H9 (cell line): ENCODE measurements around the gene EBP. TPM values are rescaled to one million over a fixed set of nuclear protein-coding genes. Genes with fewer than 3 reads are reported as not detected.

Experiments used
- DNase-seq: peaks from one replicate; pipeline ENCODE4 v3.0.0-alpha.2; 2017
- H2AFZ ChIP-seq: one replicate; pipeline ENCODE4 v1.6.1; 2013; ENCODE audit warnings: mild to moderate bottlenecking, low read length, control low read depth, moderate library complexity
- H2AK5ac ChIP-seq: 2 replicates; pipeline ENCODE4 v1.6.1; 2013; ENCODE audit warnings: low read length, control low read depth, mixed read lengths; ENCODE audit not compliant: insufficient read length
- H2BK120ac ChIP-seq: one replicate; pipeline ENCODE4 v1.6.1; 2013; ENCODE audit warnings: low read depth, mild to moderate bottlenecking, low read length, control low read depth, inconsistent platforms; ENCODE audit not compliant: poor library complexity, severe bottlenecking
- H2BK12ac ChIP-seq: 2 replicates; pipeline ENCODE4 v1.6.1; 2013; ENCODE audit warnings: low read length, control low read depth, mixed read lengths, low read depth; ENCODE audit not compliant: insufficient read length
- H2BK15ac ChIP-seq: 2 replicates; pipeline ENCODE4 v1.6.1; 2013; ENCODE audit warnings: low read depth, low read length, control low read depth
- H2BK20ac ChIP-seq: one replicate; pipeline ENCODE4 v1.6.1; 2013; ENCODE audit warnings: low read depth, mild to moderate bottlenecking, low read length, control low read depth, inconsistent platforms; ENCODE audit not compliant: poor library complexity, severe bottlenecking
- H2BK5ac ChIP-seq: 2 replicates; pipeline ENCODE4 v1.6.1; 2013; ENCODE audit warnings: low read length, control low read depth, mixed read lengths; ENCODE audit not compliant: insufficient read length
- H3K14ac ChIP-seq: 2 replicates; pipeline ENCODE4 v1.6.1; 2013; ENCODE audit warnings: low read length, control low read depth; ENCODE audit not compliant: insufficient read depth
- H3K18ac ChIP-seq: 2 replicates; pipeline ENCODE4 v1.6.1; 2013; ENCODE audit warnings: low read depth, mild to moderate bottlenecking, mixed read lengths, low read length, control low read depth; ENCODE audit not compliant: insufficient read length
- H3K23ac ChIP-seq: 2 replicates; pipeline ENCODE4 v1.6.1; 2013; ENCODE audit warnings: low read length, control low read depth, mixed read lengths, low read depth; ENCODE audit not compliant: insufficient read length
- H3K23me2 ChIP-seq: 2 replicates; pipeline ENCODE4 v1.6.1; 2013; ENCODE audit warnings: low read depth, mild to moderate bottlenecking, mixed read lengths, low read length, control low read depth; ENCODE audit not compliant: insufficient read length, poor library complexity, severe bottlenecking
- H3K27ac ChIP-seq: 2 replicates; pipeline ENCODE4 v1.5.1; 2013; ENCODE audit warnings: low read length, control low read depth, mixed read lengths, low read depth; ENCODE audit not compliant: insufficient read length
- H3K27me3 ChIP-seq: 2 replicates; pipeline ENCODE4 v1.6.1; 2013; ENCODE audit warnings: low read length, control low read depth, inconsistent platforms; ENCODE audit not compliant: insufficient read depth
- H3K4ac ChIP-seq: 2 replicates; pipeline ENCODE4 v1.6.1; 2013; ENCODE audit warnings: low read depth, mild to moderate bottlenecking, control low read depth, inconsistent platforms, low read length, moderate library complexity
- H3K4me1 ChIP-seq: 2 replicates; pipeline ENCODE4 v1.6.1; 2013; ENCODE audit warnings: low read length, control low read depth, inconsistent platforms; ENCODE audit not compliant: insufficient read depth
- H3K4me2 ChIP-seq: 2 replicates; pipeline ENCODE4 v1.6.1; 2013; ENCODE audit warnings: low read length, control low read depth, mixed read lengths; ENCODE audit not compliant: insufficient read length, insufficient read depth
- H3K56ac ChIP-seq: 2 replicates; pipeline ENCODE4 v1.6.1; 2013; ENCODE audit warnings: low read depth, mild to moderate bottlenecking, mixed read lengths, low read length, control low read depth; ENCODE audit not compliant: insufficient read length
- H3K79me1 ChIP-seq: 2 replicates; pipeline ENCODE4 v1.6.1; 2013; ENCODE audit warnings: low read depth, mild to moderate bottlenecking, moderate library complexity, low read length, control low read depth, inconsistent platforms; ENCODE audit not compliant: insufficient read depth, poor library complexity, severe bottlenecking
- H3K79me2 ChIP-seq: 2 replicates; pipeline ENCODE4 v1.6.1; 2013; ENCODE audit warnings: low read length, control low read depth, inconsistent platforms; ENCODE audit not compliant: insufficient read depth
- H3K9ac ChIP-seq: 2 replicates; pipeline ENCODE4 v1.6.1; 2013; ENCODE audit warnings: low read length, control low read depth, mixed read lengths; ENCODE audit not compliant: insufficient read length; ENCODE audit errors: extremely low read depth
- H3K9me3 ChIP-seq: one replicate; pipeline ENCODE4 v1.6.1; 2013; ENCODE audit warnings: low read depth, low read length, inconsistent platforms; ENCODE audit not compliant: control insufficient read depth
- H3T11ph ChIP-seq: one replicate; pipeline ENCODE4 v1.6.1; 2013; ENCODE audit warnings: mild to moderate bottlenecking, low read length, control low read depth, inconsistent platforms
- H4K20me1 ChIP-seq: one replicate; pipeline ENCODE4 v1.6.1; 2013; ENCODE audit not compliant: control insufficient read depth, insufficient read length, insufficient read depth
- H4K5ac ChIP-seq: 2 replicates; pipeline ENCODE4 v1.6.1; 2013; ENCODE audit warnings: low read depth, mild to moderate bottlenecking, mixed read lengths, low read length, control low read depth; ENCODE audit not compliant: insufficient read length
- H4K8ac ChIP-seq: replicated peaks from 2 replicates; pipeline ENCODE4 v1.6.1; 2013; ENCODE audit warnings: low read length, control low read depth, mixed read lengths, low read depth; ENCODE audit not compliant: insufficient read length
- H4K91ac ChIP-seq: 2 replicates; pipeline ENCODE4 v1.6.1; 2013; ENCODE audit warnings: low read depth, mild to moderate bottlenecking, moderate library complexity, mixed read lengths, low read length, control low read depth; ENCODE audit not compliant: insufficient read length
- H3K27ac Mint-ChIP-seq, 3 experiments: 2 replicates in 2 of 3; 3 replicates in 1 of 3; pipeline ENCODE4 v1.8.0; 2020 to 2021; ENCODE audit warnings: mixed read lengths in 3 of 3, mild to moderate bottlenecking in 1 of 3, moderate library complexity in 1 of 3
- H3K27me3 Mint-ChIP-seq: 2 replicates; pipeline ENCODE4 v1.8.0; 2021; ENCODE audit warnings: low read depth, mild to moderate bottlenecking, moderate library complexity, mixed read lengths
- H3K36me3 Mint-ChIP-seq, 3 experiments: 2 replicates in 2 of 3; 3 replicates in 1 of 3; pipeline ENCODE4 v1.8.0; 2020 to 2021; ENCODE audit warnings: low read depth in 3 of 3, mixed read lengths in 3 of 3; ENCODE audit not compliant: insufficient read depth in 1 of 3
- H3K4me1 Mint-ChIP-seq, 2 experiments: 2 replicates each; pipeline ENCODE4 v1.8.0; 2020; ENCODE audit warnings: mixed read lengths in 2 of 2
- H3K4me3 Mint-ChIP-seq, 2 experiments: 2 replicates in 1 of 2; 3 replicates in 1 of 2; pipeline ENCODE4 v1.8.0; 2020 to 2021; ENCODE audit warnings: mild to moderate bottlenecking in 2 of 2, mixed read lengths in 2 of 2, moderate library complexity in 1 of 2
- H3K9me3 Mint-ChIP-seq, 2 experiments: 2 replicates in 1 of 2; 3 replicates in 1 of 2; pipeline ENCODE4 v1.8.0; 2020; ENCODE audit warnings: mild to moderate bottlenecking in 2 of 2, mixed read lengths in 2 of 2, moderate library complexity in 1 of 2
- CTCF ChIP-seq: fragments of 200-600 bp; sonication (generic); conservative IDR thresholded peaks from 3 replicates; pipeline ENCODE4 v1.8.0; 2021; ENCODE audit warnings: antibody characterized with exemption, mild to moderate bottlenecking
- WGBS: extraction: QIAGEN DNeasy Blood & Tissue Kit; methylation state at CpG from one replicate; pipeline ENCODE4 v1.1.7; 2013; ENCODE audit warnings: missing lambda C conversion rate, low lambda C conversion rate, mixed read lengths; ENCODE audit not compliant: insufficient read length; ENCODE audit errors: extremely low coverage; 5-methylcytosine and 5-hydroxymethylcytosine counted together
- total RNA-seq: library from RNA; stranded (reverse); gene quantifications from 2 replicates; pipeline ENCODE4 v1.2.1, GENCODE V29; 2021

The EBP gene
- total RNA-seq, 1 experiment from 2014 or later, result 117 TPM

- Histone ChIP-seq H3K9ac (no peak overlapping the region), H4K91ac (no peak overlapping the region), H3K27me3 (no peaks in the 10 kb centered on the region), H3K56ac (no peak overlapping the region), H3T11ph (no peak overlapping the region), H2BK120ac (no peak overlapping the region), H2BK20ac (no peak overlapping the region), H3K27ac (no peak overlapping the region), H2BK12ac (no peak overlapping the region), H3K9me3 (peaks cover 35% of the 10 kb centered on the region), H4K5ac (no peak overlapping the region), H2BK15ac (no peak overlapping the region), H2AFZ (no peak overlapping the region), H3K4me1 (no peaks in the 10 kb centered on the region), H3K79me1 (no peaks in the 10 kb centered on the region), H4K20me1 (no peaks in the 10 kb centered on the region), H3K23me2 (no peaks in the 10 kb centered on the region), H3K23ac (no peak overlapping the region), H2AK5ac (no peak overlapping the region), H3K4ac (no peak overlapping the region), H2BK5ac (no peak overlapping the region), H3K79me2 (peaks cover 3% of the 10 kb centered on the region; the same call in 1 of the 2 replicates), H3K18ac (no peak overlapping the region), H3K4me2 (no peak overlapping the region), H3K14ac (no peak overlapping the region), H4K8ac (no peak overlapping the region)
- Mint-ChIP-seq H3K36me3 (peaks cover 32 to 67% (median 52%) of the 10 kb centered on the region in 3 experiments), H3K9me3 (peaks cover 65 to 75% of the 10 kb centered on the region in 2 experiments), H3K27me3 (peaks cover 1% of the 10 kb centered on the region), H3K4me1 (peaks cover 7% of the 10 kb centered on the region in 2 experiments), H3K27ac (no peak overlapping the region), H3K4me3 (no peak overlapping the region)
- DNase-seq, result no peak
- WGBS, result no CpG with 5 or more reads among the region's 3 CpGs
- TF ChIP-seq CTCF, result no peak
Observed at GRCh38 chrX:48480142-48480541, 41.5 kb upstream of the EBP start.
